Measurements from ENCODE around the gene TMPRSS7.

The TMPRSS7 gene

GRCh38 chr3:112101916-112102315 is 67.4 kb downstream of the TMPRSS7 start:
- no peak for DNase-seq (ENCODE audit: low read depth in 2 of 2)

- no peak for DNase-seq (ENCODE audit: low read depth in 2 of 2)
Measured at GRCh38 chr3:112104774-112105173, 70.2 kb downstream of the TMPRSS7 start.

- no peak for DNase-seq (ENCODE audit: low read depth in 2 of 2)
Measured at GRCh38 chr3:112109322-112109721, 74.8 kb downstream of the TMPRSS7 start.

- peak; percentile 14 to 48 for DNase-seq (ENCODE audit: low read depth in 2 of 2)
Measured at GRCh38 chr3:112111785-112112402, 77.4 kb downstream of the TMPRSS7 start.

- no peak for DNase-seq (ENCODE audit: low read depth in 2 of 2)
Measured at GRCh38 chr3:112114576-112115160, 80.1 kb downstream of the TMPRSS7 start.

GRCh38 chr3:112115161-112115739 is 80.7 kb downstream of the TMPRSS7 start:
- no peak for DNase-seq (ENCODE audit: low read depth in 2 of 2)

- DNase-seq (ENCODE audit: low read depth in 2 of 2), result no peak
Measured at GRCh38 chr3:112115806-112116383, 81.4 kb downstream of the TMPRSS7 start.

GRCh38 chr3:112116748-112117186 is 82.2 kb downstream of the TMPRSS7 start:
- DNase-seq (ENCODE audit: low read depth in 2 of 2), result no peak

- no peak for DNase-seq (ENCODE audit: low read depth in 2 of 2)
Measured at GRCh38 chr3:112117415-112117814, 82.9 kb downstream of the TMPRSS7 start.

- no peak for DNase-seq (ENCODE audit: low read depth in 2 of 2)
Measured at GRCh38 chr3:112117841-112118571, 83.5 kb downstream of the TMPRSS7 start.

GRCh38 chr3:112119962-112120836 is 85.7 kb downstream of the TMPRSS7 start:
- DNase-seq (ENCODE audit: low read depth in 2 of 2), result no peak

- DNase-seq (ENCODE audit: low read depth in 2 of 2), result no peak
Measured at GRCh38 chr3:112121577-112122547, 87.3 kb downstream of the TMPRSS7 start.

GRCh38 chr3:112122870-112123269 is 88.3 kb downstream of the TMPRSS7 start:
- no peak for DNase-seq (ENCODE audit: low read depth in 2 of 2)

- DNase-seq (ENCODE audit: low read depth in 2 of 2), result no peak
Measured at GRCh38 chr3:112123548-112123947, 89.0 kb downstream of the TMPRSS7 start.

GRCh38 chr3:112124907-112125607 is 90.5 kb downstream of the TMPRSS7 start:
- DNase-seq (ENCODE audit: low read depth in 2 of 2), result no peak

GRCh38 chr3:112126511-112126911 is 92.0 kb downstream of the TMPRSS7 start:
- DNase-seq (ENCODE audit: low read depth in 2 of 2), result no peak

GRCh38 chr3:112127522-112128494 is 93.3 kb downstream of the TMPRSS7 start:
- no peak for DNase-seq (ENCODE audit: low read depth in 2 of 2)
